Dermis blood vessel endothelial cell (primary cell): ENCODE data around the gene TMEM232. TPM values are rescaled to one million over a fixed set of nuclear protein-coding genes. Genes with fewer than 3 reads are reported as not detected.
"Not testable (repeated sequence)": the region's sequence is repeated elsewhere in the genome, so short reads cannot be mapped to it uniquely, and the experiment has no call there.

Experiments used
- DNase-seq: peaks from one replicate; pipeline ENCODE4 v3.0.0; 2010
- total RNA-seq: library from RNA; depleted of rRNA; stranded (reverse); fragments of >200 nt; gene quantifications from 2 replicates; pipeline ENCODE4 v1.2.3, GENCODE V29; 2014

TMEM232 gene
- total RNA-seq, 1 donor from 2014 or later = 1.7 TPM

DNA sequence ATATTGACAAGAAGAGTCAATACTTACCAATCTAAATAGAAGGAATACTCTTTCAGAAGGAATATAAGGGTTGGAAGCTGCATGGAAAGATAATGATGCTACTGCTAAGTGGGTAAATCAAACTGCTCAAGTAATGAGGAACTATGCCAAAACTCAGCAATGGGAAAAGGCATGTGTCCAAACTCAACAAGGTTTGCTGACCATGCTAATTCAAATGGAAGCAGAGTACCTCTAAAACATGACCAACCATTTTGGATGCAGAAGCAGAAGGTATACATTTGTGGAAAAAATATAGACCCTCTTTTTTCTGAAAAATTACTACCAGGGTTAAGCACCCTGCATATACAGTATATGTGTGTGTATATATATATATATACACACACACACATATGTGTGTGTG is 21.1 kb downstream of the TMEM232 start:
- DNase-seq = no peak

DNA sequence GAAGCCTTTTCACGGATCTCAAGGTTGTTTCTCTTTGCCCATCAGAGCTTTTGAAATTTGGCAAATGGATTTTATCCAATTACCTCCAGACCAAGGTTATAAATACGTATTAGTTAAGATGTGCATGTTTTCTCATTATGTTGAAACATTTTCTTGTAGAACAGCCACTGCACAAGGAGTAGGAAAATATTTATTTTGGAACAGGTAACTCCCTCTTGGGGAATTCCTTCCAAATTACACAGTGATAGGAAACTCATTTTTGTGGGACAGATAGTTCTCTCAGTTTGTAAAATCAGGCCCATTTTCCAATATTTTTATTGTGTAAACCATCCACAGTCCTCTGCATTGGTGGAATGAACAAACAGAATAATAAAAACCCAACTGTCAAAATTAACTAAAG is 23.0 kb downstream of the TMEM232 start:
- no peak for DNase-seq

DNA sequence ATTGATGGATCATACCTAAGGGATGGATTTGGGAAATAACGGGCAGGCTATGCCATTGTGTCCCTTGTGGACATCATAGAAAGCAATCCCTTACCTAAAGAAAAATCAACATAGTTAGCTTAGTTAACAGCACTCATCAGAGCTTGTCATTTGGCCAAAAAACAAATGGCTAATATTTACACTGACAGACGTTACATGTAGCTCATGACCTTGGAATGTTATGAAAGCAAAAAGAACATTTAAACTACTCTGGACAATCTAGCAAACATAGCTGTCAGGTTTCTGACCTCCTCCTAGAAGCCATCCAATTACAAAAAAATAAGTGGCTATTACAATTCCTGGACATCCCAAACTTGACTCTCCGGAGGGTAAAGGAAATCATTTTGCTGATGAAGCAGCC is 23.8 kb downstream of the TMEM232 start:
- no peak for DNase-seq

DNA sequence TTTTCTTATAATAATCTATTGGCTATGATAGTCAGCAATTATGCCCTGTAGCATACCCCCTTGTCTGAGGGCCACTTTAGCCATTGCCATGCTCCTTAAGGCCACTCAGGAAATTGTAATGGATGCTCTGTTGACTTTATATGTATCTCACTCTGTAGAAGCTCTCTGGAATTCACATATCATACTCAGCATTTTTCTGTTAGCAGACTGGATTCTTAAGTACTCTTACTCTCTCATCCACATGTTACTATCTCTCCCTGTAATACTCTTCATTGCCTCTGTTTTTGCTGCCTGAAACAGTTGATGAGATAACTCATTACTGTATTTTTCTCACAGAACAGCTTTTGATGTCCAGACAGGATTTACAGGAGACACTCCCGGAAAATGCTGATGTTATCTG is 24.2 kb downstream of the TMEM232 start:
- DNase-seq = no peak

DNA sequence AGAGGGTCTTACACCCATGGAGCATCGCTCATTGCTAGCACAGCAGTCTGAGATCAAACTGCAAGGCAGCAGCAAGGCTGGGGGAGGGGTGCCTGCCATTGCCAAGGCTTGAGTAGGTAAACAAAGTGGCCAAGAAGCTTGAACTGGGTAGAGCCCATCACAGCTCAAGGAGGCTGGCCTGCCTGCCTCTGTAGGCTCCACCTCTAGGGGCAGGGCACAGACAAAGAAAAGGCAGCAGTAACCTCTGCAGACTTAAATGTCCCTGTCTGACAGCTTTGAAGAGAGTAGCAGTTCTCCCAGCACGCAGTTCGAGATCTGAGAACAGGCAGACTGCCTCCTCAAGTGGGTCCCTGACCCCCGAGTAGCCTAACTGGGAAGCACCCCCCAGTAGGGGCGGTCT is 33.8 kb downstream of the TMEM232 start:
- DNase-seq = not testable (repeated sequence)

DNA sequence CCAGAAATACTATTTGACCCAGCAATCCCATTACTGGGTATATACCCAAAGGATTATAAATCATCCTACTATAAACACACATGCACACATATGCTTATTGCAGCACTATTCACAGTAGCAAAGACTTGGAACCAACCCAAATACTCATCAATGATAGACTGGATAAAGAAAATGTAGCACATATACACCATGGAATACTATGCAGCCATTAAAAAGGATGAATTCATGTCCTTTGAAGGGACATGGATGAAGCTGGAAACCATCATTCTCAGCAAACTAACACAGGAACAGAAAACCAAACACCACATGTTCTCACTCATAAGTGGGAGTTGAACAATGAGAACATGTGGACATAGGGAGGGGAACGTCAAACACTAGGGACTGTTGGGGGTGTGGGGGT is 35.9 kb downstream of the TMEM232 start:
- DNase-seq = not testable (repeated sequence)

DNA sequence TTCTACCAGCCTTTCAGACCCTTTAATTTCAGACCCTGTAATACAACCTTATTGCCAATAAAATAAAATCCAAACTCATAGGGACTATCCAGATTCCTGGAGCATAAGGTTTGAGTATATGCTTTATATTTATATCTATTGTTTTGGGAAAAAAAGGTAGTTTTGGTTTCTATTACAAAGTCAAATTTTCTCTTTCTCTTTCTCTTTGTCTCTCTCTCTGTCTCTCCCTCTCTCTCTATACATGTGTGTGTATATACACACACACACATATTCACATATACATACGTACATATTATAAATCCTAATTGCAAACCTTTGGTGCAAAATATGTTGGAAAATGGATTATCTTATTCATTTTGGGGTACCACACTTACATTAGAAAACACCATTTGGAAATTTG is 39.0 kb downstream of the TMEM232 start:
- no peak for DNase-seq

DNA sequence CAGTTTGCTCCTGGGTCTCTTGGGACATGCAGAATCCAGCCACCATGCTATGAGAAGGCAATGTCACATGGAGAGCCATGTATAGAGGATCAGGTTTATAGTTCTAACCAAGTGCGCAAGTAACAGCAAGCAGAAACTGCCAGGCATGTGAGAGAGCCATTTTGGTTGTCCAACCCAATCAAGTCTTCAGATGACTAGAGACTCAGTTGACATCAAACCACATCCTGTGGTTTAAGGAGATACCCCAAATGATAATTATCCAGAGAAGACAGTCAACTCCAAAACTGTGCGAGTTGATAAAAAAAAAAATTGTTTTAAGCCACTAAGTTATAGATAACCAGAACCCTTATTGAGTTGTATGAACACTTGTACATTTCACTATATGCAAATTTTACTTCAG is 40.2 kb downstream of the TMEM232 start:
- DNase-seq = no peak

DNA sequence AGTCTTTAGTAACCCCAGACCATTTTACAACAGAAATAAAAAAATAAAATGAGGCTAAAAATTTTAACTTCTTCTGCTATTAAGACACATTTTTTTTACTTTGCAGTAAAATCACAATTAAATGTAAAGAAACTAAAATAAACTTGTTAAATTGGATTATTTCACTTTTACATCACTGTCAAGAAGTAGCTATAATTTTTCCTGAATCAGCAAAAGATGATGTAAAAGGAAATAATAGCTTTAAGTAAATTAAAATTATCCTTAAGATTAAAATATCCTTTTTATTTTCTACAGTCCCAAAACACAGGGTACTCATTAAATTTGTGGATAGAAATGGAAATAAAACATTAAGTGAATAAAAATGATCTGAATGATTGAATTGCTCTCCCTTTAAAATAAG is 44.5 kb downstream of the TMEM232 start:
- DNase-seq = no peak

DNA sequence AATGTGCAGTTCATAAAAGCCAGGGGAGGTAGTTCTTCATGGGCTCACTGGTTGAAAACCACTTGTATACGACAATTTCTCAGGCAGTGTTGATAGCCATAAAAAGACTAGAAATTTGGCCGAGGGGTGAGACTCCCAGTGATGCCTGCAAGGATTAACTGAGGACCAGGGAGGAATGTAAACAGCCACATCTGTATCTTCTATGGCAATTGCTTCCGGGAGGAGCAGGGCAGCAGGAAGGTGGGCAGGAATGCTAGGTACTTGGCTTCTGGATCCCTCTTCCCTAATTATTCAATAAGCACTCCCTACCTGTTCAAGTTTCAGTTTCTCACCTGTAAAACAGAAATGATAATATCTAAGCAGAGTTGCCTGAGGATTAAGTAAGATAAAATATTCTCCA is 45.4 kb downstream of the TMEM232 start:
- DNase-seq = no peak

DNA sequence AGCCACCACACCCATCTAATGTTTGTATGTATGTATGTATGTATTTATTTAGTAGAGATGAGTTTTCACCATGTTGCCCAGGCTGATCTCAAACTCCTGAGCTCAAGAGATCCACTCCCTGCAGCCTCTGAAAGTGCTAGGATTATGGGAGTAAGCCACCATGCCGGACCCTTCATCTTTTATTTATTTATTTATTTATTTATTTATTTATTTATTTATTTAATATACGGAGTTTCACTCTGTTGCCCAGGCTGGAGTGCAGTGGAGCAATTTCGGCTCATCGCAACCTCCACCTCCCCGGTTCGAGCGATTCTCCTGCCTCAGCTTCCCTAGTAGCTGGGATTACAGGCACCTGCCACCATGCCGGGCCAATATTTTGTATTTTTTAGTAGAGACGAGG is 49.9 kb downstream of the TMEM232 start:
- not testable (repeated sequence) for DNase-seq

DNA sequence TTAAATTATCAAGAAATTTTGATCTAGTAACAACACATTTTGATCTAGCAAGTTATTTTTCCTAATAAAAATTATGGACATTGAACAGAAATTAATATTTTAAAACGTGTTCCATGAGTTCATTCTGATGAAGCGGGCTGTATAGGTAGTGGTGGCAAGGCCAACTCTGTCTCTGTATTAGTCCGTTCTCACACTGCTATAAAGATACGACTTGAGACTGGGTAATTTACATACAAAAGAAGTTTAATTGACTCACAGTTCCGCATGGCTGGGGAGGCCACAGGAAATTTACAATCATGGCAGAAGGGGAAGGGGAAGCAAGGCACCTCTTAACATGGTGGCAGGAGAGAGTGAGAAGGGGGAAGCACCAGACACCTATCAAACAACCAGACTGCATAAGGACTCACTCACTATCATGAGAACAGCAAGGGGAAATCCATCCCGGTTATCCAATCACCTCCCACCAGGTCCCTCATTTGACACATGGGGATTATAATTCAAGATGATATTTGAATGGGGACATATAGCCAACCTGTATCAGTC is 61.2 kb downstream of the TMEM232 start:
- DNase-seq = no peak

DNA sequence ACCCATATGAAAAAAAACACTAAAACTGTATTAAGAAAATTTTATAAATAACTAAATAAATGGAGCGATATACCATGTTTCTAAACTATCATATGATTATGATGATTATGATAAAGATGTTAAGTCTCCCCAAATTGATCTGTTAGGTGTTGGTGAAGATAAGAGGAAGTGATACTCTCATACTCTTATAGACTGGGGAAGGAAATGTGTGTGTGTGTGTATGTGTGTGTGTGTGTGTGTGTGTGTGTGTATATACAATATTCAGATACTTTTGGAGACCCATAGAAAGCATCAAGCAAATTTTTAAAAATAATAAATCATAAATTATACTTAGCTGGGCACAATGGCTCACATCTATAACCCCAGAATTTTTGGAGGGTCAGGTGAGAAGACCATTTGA is 62.9 kb downstream of the TMEM232 start:
- no peak for DNase-seq

DNA sequence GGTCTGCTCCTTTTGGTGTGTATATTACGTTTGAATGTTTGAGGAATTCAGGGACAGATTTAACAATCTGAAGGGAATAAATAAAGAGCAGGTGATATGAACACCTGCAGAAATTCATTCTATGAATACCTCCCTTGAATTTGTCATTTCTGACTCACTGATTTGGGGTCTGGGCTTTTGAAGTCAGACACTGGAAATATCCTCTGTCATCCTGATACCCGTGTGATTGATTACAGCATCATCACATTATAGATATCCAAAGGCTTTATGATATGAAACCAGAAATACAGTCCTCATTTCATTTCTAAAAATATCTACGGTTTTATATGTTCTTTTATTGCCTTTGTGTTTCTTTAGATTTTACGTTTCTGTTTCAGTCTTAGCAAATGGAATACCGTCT is 68.5 kb downstream of the TMEM232 start:
- no peak for DNase-seq

DNA sequence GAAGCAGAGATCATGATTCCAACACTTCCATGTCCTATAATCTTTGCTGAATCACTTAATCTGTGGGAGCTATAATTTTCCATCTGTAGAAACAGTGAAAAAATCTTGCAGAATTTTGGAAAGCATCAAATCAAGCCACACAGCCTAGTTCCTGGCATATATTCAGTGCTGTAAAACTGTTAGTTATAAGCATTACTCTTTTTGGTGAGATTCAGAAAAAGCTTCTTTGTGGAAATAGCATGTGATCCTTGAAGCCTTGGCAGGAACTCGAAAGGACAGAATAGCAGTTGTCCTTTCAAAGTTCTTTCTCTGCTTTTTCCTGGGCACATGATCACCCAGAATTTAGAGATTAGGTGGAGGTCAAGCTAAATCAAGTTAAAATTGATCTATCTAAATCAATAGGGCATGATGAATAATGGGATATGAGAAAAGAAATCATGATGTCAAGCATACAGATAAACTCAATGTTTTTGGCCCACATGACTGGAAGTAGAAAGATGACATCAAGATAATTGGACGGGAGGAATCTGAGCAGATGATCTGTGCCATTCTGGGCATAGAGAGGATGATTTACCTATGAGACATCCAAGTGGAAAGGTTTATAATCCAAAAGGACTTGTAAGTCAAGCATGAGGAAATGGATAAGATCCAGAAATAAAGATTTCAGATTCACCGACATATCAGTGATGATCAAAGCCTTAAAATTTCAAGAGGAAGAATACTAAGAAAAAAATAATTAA is 73.1 kb downstream of the TMEM232 start:
- no peak for DNase-seq

DNA sequence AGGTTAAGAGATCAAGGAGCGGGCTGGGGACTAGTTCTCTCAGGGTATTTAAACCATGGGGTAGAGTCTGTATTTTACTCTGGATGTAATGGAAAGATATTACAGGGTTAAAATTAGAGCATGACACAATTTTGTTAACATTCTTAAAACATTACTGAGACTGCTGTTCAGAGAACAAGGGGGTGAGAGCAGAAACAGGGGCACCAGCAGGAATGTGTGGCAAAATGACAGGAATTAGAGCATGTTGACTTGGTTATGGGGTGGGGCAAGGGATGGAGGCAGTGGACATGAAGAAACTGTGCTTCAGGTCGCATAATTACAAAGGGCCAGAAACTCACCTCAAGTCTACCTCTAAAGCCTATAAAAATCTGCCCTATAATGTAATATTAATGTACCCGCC is 75.0 kb downstream of the TMEM232 start:
- no peak for DNase-seq

DNA sequence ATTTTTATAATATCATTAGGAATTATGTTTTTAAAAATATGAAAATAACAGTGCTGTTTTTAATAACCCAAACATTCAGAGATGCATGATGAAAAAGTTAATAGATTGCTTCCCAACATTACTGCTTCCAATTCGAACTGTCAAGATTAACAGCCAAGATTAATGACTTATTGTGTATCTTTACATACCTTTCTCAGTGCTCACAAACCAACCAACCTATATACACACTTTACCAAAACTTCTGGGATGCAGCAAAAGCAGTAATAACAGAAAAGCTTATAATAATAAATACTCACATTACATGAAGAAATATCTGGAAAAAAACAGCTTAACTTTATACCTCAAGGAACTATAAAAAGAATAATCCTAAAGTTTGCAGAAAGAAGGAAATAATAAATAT is 82.1 kb downstream of the TMEM232 start:
- no peak for DNase-seq

DNA sequence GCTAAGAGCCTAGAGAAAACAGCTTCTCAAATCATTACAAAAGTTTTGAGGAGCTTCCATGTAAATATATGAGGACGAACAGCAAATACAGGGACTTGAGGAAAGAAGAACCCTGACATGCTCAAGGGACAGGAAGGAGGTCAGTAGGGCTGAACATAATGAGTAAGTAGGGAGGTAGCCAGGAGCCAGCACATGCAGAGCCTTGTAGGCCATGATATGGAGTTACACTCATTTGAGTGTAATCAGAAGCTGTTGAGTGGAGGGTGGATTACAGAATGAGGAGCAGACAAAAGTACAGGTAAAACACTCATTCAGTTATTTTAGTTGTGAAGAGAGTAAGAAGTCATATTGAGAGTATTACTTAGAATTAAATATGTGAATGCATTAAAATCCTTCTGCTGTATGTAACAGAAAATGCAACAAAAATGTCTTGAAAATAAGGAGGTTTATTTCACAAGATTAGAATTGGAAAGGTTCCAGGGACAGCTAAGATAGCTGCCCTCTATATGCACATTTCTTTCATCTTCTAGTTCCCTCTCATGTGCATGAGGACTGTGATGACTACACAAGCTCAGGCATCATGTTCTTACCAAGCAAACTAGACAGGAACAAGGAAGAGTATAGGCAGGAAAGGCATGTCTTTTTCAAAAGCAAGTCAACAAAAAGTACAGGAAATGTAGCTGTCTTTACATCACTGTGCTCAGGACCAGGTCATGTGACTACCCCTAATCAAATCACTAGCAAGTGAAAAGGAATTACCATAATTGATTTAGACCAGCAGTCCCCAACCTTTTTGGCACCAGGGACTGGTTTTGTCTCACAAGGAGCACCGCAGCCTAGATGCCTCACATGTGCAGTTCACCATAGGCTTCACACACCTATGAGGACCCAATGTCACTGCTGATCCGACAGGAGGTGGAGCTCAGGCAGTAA is 87.2 kb downstream of the TMEM232 start:
- no peak for DNase-seq

DNA sequence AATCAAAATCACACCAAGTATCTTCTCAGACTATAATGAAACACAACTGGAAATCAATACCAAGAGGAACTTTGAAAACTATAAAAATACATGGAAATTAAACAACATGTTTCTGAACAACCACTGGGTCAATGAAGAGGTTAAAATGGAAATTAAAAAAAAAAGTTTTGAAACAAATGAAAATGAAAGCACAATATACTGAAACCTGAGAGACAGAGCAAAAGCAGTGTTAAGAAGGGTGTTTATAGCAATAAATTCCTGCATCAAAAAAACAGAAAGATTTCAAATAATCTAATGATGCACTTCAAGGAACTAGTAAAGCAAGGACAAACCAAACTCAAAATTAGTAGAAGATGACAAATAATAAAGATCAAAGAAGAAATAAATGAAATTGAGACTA is 92.0 kb downstream of the TMEM232 start:
- DNase-seq = no peak

DNA sequence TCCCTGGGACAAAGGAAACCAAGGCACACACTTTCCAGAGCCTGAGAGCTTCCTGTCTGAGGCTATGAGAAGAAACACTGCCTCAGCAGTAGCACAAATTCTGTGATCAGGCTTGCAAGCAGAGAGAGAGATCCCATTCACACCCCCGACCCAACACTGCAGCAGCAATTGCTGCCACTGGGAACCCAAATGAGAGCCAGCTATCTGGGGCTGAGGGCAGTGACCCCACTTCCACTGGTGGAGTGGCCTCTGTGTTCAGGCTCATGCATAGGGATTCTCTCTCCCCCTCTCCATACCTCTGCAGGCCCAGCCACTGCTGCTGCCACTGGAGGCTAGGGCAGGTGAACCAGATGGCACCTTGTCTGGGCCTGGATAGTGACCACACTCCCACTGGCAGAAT is 95.2 kb downstream of the TMEM232 start:
- no peak for DNase-seq

DNA sequence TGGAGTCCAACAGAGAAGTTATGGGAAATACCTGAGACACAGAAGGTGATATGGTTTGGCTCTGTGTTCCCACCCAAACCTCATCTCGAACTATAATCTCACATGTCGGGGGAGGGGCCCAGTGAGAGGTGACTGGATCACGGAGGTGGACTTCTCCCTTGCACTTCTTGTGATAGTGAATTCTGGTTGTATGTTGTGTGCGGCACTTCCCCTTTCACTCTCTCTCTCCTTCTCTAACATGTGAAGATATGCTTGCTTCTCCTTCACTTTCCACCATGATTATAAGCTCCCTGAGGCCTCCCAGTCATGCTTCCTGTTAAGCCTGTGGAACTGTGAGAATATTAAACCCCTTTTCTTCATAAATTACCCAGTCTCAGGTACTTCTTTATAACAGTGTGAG is 96.1 kb downstream of the TMEM232 start:
- DNase-seq = no peak

DNA sequence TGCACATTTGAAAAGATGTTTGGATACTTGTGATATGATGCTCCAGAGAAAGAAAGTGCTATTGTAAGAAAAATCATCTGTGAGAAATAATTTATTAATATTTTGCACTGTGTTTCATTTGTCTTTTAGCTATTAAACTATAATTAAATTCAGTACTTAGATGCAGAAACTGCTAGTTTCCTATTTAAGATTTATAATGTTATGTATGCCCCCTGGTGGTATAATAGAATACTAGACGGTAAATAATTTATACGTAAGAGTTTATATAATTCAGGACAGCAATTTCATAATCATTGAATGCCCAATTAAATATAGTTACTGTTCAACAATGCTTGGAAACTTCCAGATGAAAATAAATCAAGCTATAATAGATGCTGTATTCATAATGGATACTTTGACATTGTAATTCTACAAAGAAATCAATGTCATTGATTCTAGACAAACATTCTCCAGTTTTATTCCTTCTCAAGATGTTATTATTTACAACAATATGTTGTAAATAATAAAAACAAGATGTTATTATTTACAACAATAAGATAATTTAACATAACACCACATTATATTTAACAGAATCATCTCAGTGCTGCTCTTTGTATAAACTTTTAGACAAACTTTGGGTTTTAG is 101.0 kb downstream of the TMEM232 start:
- DNase-seq = peak; percentile 52

DNA sequence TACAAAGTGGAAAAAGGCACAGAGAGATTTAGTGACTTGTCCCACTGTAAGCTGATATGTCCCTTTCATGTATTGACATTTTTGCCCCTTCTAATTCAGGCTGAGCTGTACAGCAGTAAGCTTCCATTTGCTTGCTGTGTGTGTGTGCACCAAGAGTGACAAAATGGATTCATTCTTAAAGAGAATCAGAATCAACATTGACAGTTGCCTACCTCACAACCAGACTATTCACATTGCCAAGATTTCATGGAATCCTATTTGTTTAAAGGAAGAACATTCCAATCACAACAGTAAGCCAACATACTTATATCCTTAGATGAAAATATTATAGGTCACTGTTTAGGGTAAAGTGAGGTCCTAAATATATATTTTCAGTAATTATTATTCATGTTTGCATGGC is 102.6 kb downstream of the TMEM232 start:
- DNase-seq = no peak
